NCI-H1092 (cell line): ENCODE data around the gene WDFY4.

ENCODE experiments used
- DNase-seq: peaks from one replicate; lab custom pipeline; 2025; lab: John Stamatoyannopoulos, UW

Gene WDFY4

GRCh38 chr10:48771234-48771633 is 86.6 kb downstream of the WDFY4 start:
- DNase-seq, result no peak

DNA sequence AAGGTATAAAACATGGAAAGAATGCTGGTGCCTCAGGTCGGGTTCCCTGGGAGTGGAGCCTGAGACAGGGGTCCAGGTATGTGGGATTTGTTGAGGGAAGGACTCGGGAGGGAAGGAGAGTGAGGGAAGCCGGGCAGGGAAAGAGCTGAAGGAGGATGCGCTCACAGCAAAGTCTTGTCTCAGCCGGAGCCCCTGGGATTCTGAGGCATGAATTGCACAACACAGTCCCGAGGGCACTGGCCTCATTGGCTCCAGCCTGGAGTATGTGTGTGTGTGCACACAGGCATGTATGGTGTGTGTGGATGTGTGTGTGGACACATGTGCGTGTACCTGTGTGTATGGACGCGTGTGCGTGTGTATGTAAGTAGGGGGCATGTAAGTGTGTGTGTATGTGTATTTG is 87.4 kb downstream of the WDFY4 start:
- no peak for DNase-seq

DNA sequence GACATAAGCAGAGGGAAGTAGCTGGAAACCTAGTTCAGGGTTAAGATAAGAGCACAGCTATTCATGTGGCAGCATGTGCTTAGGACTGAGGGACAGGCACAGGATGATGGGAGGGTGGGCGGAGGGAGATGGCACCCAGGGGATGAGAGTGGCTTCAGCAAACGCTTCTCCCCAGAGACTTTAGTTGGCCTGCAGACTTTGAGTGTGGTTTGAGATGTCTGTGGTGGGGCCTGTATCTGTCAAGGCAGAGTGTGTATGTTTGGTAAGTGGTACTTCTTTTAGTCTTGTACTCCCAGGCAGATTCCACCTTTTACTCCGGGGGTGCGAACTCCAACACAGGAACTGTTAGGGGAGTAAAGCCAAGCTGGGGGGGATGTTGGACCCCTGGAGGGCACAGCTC is 88.9 kb downstream of the WDFY4 start:
- no peak for DNase-seq

DNA sequence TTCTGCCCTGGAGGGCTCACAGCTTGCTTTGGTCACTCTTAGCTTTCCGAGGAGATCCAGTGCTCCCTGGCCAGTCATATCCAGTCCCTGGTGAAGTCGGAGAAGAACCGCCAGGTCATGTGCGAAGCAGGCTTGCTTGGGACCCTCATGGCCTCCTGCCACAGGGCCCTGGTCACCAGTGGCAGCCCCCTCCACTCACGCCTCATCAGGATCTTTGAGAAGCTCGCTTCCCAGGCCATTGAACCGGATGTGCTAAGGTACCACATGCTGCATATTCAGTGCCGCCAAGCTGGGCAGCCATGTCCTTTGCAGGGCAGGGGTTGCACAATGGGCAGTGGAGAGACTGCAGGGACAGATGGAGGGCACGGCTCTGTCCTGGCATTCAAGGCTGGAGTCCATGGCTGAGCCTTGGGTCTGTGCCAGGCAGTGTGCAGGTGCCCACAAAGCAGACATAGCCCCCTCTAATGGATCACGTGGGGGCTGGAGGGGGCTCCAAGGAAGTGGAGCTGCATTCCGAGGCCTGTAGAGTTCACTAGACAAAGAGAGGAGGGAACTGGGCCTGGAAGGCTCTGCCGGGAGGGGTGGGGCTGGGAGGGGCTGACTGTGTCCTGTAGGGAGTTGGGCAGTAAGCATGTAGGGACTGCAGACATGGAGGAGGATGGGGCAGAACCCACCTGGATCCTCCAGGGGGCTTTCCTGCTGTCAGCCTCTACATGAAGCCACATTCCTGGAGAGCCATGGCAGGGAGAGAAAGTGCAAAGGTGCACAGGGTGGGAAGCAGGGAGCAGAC is 89.9 kb downstream of the WDFY4 start:
- DNase-seq, result no peak

DNA sequence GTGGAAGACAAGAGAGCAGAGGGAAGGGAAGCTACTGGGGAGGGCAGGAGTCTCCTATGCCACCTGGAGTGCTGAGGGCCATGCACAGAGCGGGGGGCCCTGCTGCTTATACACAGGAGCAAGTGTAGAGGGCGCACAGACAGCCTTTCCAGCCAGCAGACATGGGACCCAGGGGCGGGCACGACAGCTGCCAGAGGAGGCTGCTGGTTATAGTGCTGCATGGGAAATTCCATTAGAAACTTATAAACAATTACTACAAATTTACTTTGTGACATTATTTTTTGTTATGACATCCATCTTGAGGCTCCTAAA is 90.5 kb downstream of the WDFY4 start:
- no peak for DNase-seq

DNA sequence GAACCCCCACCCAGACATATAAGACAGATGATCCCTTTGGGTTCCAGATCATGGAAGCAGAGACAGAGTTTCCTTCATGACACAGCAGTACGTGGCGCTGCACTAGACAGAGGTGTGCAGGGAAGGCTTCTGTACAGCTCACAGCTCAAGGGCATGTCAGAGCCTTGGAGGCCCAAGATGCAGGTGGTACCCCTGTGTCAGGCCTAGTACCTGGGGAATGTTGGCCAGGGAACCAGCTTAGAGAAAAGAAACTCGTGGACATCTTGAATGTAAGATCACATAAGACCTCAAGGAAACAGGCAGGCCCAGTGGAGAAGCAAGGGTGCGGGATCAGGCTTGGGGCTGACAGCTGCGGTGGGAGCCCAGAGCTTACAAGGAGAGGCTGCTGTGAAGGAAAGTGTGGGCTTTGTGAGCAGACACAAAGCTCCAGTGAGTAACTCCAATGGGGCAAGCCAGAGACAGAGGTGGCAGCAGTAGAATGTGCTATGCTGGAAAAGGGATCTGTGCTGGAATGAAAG is 91.4 kb downstream of the WDFY4 start:
- DNase-seq, result no peak

- no peak for DNase-seq
Observed at GRCh38 chr10:48776528-48776927, 91.9 kb downstream of the WDFY4 start.

DNA sequence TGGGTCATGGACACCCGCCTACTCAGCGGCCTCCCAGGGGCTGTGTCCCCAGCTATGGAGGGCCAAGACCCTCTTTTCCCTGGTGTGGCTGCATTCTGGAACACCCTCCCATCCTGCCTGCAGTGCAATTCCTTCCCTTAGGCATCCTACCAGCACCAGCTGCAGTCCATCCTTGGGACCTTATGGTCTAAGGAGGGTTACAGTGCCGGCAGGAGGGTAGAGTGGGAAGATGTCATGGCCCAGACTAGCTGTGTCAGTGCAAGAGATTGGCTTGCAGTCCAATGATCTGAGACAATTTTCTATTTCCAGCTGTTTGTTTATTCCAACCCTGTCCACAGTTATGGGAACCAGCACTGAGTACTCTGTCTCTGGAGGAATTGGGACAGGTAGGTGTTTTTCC is 92.4 kb downstream of the WDFY4 start:
- DNase-seq, result no peak

GRCh38 chr10:48778193-48778857 is 93.7 kb downstream of the WDFY4 start:
- DNase-seq, result no peak

GRCh38 chr10:48779077-48779476 is 94.4 kb downstream of the WDFY4 start:
- DNase-seq, result no peak

DNA sequence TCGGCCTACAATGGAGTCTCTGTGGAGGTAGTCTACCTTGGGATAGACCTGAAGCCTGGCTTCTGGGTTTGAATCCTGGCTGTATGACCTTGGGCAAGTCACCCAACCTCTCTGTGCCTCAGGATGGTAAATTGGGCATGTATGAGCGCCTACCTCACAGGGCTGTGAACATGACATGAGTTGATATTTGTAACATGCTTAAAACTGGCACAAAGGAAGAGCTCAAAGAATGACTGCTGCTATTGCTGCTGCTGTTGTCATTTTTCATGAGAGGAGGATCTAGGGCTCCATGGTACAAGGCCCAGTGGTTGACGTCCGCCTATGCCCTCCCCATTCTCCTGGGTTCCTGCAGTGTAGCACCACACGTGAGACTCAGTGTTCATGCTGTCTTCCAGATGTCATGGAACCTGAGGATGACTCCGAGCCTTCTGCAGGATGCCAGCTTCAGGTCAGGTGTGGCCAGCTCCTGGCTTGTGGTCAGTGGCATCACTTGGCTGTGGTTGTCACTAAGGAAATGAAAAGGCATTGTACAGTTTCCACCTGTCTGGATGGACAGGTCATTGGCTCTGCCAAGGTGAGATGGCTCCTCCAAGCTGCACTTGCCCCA is 95.0 kb downstream of the WDFY4 start:
- no peak for DNase-seq

DNA sequence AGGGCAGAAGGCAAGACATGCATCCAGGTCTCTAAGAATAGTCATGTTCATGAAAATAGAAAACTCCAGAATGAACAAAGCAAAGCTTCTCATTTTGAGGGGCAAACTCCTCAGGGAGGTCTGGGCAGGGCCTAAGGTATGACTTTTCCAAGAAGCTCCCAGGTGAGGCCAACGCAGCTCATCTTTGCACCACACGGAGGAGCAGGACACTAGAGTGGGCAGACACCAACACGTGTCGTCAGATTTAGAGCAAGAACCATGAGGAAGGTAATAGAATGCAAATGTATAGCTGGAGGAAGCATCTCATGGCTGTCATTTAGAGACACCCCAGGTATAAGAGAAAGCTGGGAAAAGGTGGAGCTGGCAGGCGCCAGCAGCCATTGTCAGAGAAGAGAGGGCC is 95.7 kb downstream of the WDFY4 start:
- no peak for DNase-seq

- DNase-seq, result no peak
Observed at GRCh38 chr10:48782386-48782785, 97.7 kb downstream of the WDFY4 start.

DNA sequence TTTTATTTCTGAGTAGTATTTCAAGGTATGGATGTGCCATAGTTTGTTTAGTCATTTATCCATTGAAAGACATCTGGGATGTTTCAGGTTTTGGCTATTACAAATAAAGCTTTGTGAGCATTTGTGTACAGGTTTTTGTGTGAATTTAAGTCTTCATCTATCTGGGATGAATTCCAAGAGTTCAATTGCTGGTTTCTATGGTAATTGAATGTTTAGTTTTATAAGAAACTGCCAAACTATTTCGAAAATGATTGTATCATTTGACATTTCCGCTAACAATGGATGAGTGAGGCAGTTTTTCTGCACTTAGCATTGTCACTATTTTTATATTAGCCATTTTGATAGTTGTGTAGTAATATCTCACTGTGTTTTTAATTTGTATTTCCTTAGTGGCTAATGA is 99.4 kb downstream of the WDFY4 start:
- DNase-seq, result no peak

DNA sequence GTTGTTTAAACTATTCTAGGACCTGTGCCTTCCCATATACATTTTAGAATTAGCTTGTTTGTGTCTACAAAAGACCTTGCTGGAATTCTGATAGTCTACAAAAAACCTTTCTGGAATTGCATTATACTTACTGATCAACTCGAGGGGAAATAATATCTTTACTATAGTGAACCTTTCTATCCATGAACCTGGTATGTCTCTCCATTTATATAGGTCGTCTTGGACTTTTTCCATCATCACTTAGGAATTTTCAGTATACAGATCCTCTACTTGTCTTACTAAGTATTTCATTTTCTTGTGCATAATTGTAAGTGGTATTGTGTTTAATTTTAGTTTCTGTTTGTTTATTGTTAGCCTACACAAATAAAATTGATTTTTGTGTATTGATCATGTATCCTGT is 101.1 kb downstream of the WDFY4 start:
- no peak for DNase-seq

DNA sequence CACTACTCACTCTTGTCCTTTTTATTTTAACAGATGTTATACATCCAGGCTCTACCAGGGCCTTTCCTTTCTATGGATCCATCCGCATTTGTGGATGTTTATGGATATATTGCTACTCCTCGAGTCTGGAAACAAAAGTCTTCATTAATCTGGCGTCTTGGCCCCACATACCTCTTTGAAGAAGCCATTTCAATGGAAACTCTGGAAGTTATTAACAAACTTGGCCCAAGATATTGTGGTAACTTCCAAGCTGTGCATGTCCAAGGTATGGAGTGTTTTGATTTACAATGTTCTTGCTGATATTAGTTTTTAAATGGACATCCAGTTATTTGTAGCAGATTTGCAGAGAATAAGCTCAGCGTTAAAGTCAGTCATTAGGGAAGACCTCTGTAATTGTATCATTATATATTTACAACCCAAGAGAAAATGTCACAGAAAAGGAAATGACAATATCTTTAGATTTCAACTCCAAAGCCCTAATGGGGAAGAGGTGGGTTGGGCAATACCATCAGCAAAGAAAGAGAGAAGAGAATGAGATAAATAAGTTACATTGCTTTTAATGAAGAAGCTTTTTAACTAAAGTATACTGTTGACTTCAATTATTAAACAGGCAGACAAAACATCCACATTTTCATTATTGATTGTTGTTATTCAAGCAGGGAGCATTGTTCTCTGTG is 102.1 kb downstream of the WDFY4 start:
- DNase-seq, result no peak

DNA sequence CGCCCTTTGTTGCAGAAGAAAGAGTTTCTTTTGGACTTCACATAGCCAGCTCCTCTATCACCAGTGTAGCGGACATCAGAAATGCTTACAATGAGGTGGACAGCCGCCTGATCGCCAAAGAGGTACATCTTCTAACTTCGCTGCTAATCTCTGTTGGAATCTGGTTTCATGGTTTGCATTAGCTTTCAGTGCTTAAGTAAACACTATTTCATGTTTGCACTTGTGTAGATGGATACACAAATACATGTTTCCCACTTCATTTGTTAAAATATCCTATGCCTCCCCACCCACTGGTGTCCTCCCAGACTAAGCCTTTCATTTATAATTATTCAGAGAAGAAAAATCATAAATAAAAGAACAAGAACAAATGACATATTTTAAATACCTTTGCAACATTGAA is 103.9 kb downstream of the WDFY4 start:
- no peak for DNase-seq

GRCh38 chr10:48789486-48790456 is 105.1 kb downstream of the WDFY4 start:
- no peak for DNase-seq

DNA sequence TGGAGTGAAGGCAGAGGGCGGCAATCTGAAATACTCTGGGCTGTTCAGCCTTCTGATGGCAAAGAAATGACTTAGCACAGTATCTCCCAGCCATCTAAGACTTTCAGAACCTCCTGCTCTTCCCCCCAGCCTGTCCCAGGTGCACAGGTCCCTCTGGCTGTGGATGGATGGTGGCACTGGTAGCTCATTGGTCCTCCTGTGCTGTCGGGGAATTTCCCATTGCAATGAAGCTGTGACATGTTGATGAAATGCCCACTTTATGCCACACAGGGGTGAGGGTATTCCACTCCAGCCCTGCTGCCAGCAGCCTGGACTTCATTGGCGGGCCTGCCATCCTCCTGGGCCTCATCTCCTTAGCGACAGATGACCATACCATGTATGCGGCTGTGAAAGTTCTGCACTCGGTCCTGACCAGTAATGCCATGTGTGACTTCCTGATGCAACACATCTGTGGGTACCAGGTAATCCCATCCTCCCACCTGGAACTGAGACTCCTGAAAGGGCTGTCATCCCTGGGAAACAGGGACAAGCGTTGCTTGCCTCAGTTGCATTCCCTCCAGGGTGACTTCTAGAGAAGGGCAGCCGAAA is 105.9 kb downstream of the WDFY4 start:
- DNase-seq, result no peak

DNA sequence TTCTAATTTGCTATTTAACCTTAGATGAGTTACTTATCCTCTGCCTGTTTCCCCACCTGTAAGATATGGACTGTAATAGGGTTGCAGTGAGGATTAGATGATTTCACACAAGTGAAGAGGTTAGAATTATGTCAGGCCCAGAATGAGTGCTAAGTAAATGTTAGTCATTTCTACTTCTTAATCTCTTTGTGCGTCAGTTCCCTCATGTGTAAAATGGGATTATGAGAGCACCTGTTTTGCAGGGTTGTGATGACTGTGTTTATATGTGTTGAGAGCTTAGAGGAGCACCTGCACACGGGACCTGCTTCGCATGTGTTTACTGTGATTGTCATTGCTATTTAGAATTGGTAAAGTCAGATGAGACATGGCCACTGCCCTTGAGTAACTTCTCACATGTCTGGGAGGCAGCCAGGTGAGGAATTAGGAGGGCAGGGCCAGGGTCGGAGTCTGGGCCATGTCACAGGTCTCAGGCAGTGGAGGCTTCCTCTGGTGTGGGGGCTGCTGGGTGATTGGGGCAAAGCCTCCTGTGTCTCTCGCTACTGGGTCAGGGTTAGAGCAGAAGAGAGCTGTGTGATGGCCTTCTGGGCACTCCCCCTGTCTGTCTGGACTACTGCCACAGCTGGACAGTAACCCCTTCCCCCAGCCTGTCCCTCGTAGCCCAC is 106.7 kb downstream of the WDFY4 start:
- DNase-seq, result no peak

DNA sequence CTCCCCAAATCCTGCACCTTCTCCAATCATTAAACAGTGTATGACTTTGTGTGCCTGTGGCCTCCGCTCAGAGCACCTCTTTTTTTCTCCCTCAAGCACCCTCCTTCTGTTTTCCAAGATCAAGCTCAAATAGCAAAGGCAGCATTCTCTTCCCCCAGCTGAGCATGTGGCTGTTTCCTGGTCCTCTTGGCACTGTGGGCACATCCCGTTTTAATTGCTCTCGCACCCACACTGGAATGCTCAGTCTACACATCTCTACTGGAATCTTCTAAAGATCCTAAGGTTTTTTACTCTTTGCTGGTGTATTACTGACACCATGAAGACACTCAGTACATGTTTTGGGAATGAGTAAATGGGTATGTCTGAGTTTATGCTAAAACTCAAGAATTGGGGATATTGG is 107.4 kb downstream of the WDFY4 start:
- no peak for DNase-seq
